NCI-H1092 (cell line): ENCODE results near the gene GNG7.
"Not testable (repeated sequence)": the region's sequence is repeated elsewhere in the genome, so short reads cannot be mapped to it uniquely, and the experiment has no call there.

Source experiments
- DNase-seq: peaks from one replicate; lab custom pipeline; 2025; lab: John Stamatoyannopoulos, UW

The GNG7 gene

DNA sequence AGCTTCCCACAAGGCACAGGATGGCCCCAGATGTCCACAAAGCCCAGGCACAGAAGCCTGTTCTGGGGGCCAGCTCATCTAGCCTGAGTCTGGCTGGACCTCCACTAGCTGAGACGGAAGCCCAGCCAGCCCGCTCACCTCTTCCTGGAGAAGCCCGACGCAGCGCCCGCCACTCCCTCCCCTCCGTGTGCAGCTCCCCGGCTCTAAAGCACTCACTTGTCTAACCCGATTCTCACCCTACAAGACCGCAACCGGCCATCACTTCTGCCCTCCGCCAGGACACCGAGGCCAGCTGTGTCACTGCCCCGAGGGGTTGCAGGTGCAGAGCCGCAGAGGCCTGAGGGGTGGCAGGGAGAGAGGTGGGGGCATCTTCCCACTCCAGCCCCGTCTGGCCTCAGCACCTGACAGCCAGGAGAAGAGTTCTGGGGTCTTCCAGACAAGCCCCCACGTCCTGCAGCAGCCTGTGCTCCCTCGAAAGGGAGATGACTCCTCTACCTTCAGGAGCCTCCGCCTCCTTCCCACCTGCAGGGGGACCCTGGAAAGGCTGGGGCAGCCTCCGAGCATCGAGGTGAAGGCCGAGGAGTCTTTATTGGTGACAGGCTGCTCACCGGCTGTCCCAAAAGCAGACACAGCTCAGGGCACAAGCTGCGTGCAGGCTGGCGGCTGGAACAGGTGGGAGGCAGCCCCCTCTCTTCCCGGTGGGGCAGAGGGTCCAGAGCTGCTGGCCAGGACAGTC is 24.6 kb upstream of the GNG7 start:
- DNase-seq, result no peak

DNA sequence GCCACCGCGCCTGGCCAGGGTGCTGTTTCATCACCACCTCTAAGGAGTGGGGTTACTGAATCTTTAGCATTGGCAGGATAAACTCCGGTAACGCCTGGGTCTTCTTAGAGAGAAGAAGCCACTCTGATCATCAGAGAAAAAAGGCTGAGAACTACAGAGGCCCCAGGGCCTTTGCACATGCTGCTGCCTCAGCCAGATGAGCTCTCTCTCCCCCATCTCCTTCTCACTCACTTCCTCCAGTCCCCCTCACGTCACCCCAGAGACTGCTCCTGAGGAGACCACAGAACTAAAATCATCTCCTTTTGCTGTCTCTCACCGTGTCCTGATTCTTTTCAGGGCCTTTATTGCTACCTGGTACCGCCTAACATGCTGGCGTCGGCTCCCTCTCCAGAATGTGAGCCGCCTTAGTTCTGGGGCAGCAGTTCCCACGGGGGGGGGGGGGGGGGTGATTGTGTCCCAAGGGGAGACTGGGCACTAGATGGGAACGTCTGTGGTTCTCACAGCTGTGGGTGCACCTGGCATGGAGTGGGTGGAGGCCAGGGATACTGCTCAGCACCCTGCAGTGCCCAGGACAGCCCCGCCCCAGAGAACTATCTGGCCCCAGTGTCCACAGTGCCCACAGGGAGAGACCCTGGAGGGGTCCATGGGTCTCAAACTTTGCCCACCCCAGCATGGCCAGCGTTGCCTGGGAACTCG is 23.8 kb upstream of the GNG7 start:
- DNase-seq, result no peak

DNA sequence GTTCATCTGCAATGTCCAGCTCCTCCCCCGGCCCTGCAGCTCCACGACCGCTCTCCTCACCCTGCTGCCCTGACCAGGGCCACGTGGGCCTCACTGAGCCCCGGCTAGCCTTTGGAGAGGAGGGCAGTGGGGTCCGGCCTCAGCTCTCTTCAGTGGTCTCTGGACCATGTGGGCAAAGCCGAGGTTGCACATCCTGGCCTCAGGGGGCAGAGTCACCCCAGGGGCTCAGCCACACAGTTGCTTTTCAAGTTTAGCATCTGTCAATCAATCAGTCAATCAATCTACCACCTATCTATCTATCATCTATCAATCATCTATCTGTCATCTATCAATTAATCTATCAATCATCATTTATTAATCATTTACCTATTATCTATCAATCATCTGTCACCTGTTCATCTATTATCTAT is 21.7 kb upstream of the GNG7 start:
- no peak for DNase-seq

DNA sequence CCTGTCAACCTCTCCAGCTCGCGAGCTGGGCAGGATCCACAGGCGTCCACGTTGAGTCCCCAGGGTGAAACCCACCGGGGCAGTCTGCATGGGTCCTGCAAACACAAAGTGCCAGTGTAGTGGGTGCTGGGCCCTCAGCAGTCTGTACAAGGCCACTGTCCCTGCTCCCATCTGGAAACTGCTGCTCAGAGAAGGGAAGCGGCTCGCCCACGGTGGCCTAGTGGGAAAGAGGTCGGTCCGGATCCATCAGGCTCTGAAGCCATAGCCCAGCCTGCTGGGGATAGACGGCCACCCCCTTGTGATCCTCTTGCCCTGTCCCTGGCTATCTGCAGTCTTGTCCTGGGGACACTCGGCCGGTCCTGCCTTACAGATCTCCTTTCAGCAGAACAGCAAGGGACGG is 21.3 kb upstream of the GNG7 start:
- DNase-seq, result no peak

DNA sequence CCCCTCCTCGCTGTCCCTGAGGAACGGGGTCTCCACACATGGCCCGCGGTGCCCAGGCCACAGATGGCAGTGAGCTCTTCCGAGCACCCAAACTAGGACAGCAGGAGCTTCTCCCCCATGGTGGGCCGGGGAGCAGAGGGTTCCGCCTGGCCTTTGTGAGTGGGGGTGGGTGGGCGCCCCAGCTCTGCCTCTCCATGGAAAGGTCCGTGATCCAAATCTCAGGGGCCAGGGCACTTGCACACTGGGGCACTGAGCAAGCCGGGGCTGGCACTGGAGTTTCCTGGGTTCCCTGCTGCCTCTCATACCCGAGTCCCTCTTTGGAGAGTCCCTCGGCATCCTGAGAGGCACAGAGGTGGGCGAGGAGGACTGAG is 20.8 kb upstream of the GNG7 start:
- DNase-seq, result no peak

DNA sequence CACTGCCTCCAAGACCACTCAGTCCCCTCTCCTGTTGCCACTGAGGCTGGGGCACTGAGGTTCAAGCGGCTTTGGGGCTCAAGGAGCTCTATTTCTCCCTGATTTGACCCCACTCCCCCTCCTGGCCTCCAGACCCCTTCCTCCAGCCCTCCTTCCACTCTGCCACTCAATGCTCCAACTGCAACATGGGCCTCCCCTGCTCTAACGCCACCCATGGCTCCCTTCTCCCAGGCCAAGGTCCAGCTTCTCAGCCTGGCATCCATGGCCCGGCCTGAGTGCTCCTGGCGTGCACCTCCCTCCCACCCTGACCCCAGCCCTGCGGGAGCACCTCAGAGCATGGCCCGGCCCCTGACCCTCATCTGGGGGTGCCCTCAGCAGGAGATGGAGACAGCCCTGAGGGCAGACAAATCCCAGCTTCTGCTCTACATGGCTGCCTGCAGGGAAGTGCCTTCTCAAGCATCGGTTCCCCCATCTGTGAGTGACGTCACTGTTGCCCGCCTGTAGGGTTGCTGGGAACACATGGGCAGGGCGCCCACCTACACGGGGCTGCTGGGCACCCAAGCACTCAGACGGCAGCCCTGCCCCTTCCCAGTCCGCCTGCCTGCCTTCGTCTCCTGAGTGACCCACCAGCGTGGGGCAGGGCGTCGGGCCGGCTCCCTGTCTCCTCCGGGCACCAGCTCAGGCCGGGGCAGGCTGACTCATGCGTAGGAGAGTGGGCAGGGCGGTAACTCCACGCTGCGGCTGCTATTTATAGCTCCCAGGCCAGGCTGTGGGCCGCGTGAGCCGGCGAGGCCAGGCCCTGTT is 20.2 kb upstream of the GNG7 start:
- no peak for DNase-seq

DNA sequence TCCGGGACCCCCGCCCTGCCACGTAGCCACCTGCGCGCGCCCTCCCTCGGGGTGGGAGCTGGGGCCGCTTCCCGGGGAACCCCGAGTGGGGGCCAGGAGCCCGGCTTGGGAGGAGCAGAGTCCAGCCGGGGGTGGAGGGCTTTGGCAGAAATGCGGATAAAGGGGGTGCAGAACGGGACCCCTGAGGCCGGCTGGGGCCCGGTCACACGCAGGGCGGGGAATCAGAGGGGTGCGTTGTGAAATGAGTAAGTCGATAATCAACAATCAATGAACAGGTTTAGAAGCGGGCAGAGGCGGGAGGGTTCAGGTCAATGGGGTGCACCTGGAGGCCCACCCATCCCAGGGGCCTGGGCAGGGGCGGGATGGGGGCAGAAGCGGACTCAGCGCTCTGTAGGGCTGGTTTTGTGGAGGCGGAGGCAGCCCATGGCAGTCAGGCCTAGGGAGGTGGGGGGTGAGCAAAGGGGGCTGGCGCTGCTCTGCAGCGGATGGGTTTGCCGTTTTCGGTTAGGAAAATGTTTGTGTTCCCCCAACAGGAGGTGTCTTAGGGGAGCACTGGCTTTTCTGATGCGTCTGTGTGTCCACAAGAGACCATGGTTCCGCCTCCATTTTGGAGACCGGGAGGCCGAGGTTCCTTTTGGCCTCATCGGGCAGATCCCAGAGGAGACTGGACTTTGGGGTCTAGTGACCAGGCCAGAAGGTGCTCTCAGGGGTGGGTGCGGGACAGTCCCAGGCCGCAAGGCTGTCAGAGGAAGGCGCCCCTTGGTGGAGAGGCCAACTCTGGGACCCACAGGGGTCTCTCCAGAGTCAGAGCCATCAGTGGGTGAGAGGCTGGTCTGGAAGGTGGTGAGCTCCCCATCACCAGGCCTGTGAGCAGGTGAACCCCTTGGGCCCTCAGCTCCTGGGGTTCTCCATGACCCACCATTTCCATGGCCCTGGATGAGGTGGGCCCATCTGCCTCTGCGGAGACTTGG is 19.4 kb upstream of the GNG7 start:
- no peak for DNase-seq

DNA sequence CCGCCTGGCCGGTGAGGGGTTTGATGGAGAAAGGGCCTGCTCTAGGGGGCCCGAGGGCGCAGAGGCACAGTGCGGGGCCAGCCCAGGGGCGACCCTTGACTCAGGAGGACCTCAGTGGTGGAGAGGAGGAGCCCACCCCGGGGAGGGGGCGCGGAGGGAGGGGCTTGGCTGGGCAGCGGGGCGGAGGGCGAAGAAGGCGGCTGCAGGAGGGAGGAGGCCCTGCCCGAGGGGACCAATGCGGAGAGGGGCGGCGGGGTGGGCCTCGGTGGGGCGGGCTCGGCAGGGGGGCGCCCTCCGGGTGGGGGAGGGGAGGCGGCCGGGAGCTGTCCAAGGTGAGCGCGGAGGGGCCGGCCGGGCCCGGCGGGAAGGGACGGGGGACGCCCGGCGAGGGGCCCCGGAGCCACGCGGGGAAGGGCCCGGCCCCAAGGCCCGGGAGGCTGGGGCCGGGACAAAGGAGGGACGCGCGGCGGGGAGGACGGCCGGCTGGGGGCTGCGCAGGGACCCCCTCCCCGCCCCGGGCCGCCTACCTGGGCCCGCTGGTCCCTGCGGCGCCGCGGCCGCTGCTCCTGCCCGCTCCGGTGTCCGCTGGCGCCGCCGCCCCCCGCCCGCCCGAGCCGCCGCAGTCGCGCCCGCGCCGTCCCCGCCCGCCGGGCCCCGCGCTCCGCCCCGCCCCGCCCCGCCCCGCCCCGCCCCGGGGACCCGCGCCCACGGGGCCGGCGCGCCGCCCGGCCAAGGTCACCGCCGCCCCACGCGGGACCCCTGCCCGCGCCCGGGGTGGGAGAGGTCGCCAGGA is 18.5 kb upstream of the GNG7 start, which contains the start of gene DIRAS1:
Gene DIRAS1, minus strand, starts transcription at position 596 of the 793 bp plus-strand sequence. CDS start 3,566 bp downstream, outside the sequence.
- no peak for DNase-seq

DNA sequence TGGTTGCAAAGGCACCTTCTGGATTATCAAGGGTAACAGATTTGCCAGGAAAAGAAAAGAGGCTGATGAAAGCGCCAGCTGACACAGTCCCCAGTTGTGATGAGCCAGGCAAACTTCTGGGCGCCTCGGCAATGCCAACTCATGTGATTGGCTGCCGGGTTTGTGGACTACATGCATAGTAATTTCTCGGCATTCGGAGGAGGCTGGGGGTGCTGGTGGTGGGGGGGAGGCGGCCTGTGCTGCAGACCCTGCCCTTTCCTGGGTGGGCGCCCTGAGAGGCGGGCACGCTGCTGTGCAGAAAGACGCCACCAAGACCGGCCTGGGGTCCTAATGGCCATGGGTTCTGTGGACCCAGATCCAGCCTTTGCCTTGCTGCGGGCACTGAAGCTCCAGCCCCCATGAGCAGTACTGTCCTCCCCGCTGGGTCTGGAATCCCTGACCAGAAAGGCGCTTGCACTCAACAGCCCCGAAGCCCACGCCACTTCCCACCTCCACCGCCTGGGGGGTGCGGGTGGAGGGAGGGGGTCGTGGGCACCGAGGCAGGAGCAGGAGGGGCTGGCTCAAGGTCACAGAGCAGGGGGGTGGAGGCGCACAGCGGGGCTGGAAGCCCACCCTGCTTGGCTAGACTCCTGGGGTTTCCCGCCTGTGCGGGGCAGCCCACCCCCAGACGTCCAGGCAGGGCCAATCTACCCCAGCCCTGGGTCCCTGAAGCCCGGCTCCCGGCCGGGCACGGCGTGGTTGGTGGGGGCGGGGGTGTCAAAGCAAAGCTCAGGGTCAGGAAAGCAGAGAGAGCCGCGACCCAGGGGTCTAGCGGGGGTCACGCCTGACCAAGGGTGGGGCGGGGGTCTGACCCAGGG is 17.7 kb upstream of the GNG7 start:
- DNase-seq, result no peak

DNA sequence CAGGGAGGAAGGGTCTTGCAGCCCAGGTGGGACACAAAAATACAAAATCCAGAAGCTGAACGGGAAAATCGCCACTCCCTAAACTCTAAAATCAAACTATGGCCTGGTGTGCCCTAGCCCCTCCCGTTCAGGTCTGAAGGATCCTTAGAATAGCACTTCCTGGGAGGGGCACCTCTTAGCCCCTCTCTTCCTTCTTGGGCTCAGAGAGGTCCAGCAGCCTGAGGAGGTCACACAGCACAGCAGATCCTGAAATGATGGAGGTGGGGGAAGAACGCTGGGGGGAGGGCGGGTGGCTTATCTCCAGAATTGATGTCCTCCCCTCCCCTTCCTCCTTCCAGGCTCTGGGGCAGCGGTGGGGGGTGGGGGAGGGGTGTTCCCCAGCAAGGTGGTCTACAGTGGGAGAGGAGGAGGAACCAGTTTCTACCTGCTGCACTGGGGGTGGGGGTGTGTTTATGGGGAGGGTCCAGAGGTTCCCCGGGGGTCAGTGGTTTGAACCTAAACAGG is 16.8 kb upstream of the GNG7 start:
- no peak for DNase-seq

DNA sequence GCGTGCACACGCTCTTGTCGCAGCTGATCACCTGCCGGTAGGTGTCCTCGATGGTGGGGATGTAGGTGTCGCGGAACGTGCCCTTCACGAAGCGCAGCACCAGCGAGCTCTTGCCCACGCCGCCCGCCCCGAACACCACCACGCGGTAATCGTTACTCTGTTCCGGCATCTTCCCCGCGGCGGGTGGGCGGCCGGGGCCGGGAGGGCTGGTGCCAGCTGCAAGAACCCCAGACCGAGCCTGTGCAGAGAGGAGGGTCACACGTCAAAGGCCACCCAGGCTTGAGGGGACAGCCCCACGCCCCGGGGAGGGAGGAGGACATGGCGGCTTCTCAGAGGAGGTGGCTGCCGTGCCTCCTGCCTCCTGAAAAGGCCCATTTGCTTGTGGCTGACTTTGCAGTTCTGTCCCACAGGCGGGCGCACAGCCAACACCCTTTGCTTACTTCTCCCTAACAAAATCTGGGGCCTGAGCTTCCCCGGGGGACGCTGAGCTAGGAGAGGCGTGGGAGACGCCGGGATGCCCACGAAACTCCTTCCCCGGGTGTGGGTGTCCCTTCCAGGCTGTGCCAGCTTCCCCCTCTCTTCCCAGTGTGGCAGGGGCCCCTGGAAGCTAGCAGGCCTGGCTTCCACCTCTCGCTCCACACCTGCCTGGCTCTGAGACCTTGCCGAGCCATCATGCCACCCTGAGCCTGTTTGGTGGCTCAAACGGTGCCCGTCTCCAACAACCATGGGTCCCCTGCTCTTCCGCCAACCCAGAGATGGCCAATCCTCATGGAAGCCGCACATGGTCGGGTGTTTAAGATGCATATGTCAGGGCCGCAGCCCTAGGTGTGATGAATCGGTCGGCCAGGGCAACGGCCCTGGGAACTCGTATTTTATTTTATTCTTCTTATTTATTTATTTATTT is 15.4 kb upstream of the GNG7 start:
- no peak for DNase-seq

DNA sequence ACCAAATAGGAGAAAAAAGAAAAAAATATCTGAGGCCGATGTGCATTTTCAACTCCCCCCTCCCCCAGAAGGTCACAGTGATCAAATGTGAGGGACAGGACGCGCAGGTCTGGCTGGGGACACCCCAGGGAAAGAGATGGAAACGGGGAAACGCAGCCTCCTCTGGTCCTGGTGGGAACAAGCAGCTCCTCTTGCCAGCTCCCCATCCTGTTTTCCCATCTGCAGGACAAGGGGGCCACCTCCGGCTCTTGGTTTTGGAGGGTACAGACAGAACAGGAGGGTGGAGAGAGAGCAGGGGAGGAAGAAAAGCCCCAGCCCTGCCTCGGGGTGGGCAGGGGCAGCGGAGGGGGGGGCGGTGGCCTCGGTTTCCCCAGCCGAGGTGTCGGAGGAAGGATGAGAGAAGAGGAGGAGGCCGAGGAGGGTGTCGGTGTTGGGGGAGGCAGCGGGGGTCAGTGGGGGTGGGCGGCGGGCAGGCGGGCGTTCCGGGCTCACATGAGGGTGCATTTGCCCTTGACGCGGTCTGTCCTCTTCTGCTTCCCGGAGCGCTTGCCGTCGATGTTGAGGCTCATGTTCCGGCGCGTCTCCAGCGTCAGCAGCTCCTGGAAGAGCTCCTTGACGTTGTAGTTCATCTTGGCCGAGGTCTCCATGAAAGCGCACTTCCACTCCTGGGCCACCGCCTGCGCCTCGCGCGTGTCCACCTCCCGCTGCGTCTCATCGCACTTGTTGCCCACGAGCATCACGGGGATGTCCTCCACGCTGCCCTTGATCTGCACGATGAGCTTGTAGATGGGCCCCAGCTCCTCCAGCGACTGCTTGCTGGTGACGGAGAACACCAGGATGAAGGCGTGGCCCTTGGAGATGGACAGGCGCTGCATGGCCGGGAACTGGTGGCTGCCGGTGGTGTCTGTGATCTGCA is 14.5 kb upstream of the GNG7 start:
- DNase-seq, result no peak

DNA sequence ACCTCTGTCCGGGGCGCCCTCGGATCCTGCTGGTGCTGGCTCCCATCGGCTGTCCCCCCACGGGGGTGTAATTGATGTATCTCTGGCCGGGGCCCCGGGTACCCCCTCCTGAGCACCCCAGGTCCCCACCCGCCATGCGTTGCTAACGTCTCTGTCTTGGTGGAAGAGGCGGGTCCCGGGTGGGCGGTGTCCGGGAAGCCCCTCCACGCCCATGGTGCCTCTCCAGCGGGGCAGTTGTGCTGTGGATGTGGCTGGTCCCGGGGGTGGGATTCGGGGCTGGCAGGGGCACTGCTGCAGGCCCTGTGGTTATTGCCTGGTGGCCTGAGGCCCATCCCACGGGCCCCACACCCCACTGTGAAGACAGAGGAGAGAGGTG is 13.8 kb upstream of the GNG7 start:
- no peak for DNase-seq

DNA sequence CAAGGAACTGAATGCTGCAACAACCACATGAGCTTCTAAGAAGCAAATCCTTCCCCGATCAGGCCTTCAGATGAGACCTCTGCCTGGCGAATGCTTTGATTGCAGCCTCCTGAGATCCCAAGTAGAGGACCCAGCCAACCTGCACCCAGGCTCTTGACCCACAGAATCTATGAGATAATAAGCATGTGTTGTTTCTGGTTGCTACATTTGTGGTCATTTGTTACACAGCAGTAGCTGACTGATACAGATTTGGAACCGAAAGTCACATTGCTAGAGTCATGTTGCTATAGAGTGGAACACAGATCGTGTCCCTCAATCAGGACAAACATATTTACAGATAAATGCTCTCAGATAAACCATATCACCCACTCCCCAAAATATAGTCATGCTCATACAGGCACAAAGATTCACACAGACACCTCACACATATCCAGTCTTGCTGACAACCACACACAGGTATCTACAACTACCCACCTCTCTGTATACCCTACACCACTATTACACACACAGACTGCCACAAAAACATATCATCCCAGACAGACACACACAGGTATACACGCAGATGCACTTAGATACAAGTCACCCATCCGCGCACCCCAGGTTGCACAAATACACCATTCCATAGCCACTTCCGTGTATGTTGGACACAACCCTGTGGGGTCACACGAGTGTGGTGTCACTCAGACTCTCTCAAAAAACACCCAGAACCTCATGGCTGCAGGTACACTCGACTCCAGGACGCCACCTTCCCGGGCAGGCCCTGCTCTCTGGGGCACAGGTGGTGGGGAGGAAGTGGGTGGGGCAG is 13.2 kb upstream of the GNG7 start:
- no peak for DNase-seq

DNA sequence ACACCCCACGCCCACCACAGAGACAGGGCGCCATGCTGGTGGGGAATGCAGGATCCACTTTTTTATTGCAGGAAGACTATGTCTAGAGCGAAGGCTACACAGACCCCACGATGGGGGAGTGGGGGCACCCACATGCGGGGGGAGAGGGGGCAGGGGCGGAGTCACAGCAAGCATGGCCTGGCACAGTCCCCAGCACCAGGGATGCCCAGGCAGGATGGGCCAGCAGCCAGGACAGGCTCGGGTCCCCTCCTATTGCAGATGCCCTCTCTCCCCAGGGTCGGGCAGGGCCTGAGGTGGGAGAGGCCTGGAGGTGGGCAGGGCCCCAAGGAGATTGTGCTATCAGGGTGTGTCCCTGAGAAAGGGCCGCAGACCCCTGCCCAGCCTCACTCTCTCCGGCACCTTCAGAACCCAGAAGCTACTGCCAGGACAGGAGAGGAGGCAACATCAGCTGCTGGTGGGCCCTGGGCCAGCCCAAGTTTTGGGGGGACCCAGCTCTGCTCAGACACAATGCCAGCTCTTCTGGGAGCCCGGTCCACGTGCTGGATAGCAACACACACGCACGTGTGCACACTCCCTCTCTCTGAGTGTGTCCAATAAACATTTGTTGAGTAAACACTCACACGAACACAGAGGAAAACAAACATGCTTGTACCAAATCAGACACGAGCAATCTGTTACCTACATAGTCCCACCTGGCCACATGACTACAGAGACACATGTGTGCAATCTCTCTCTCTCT is 12.2 kb upstream of the GNG7 start:
- DNase-seq, result no peak

DNA sequence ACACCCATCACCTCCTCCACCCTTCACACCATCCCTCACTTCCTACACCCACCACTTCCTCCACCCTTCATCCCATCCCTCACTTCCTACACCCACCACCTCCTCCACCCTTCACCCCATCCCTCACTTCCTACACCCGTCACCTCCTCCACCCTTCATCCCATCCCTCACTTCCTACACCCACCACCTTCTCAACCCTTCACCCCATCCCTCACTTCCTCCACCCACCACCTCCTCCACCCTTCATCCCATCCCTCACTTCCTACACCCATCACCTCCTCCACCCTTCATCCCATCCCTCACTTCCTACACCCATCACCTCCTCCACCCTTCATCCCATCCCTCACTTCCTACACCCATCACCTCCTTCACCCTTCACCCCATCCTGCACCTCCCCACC is 11.6 kb upstream of the GNG7 start:
- DNase-seq, result not testable (repeated sequence)
